Peyer's patch (tissue), 4 donors: ENCODE data around the gene RBM4B. TPM values are rescaled to one million over a fixed set of nuclear protein-coding genes. Genes with fewer than 3 reads are reported as not detected.
A peak's percentile ranks its signal among the peaks of the same experiment; 100 is the strongest.

Experiments used
- DNase-seq, 3 donors: peaks; one replicate each; pipeline ENCODE4 v3.0.0-alpha.2; 2017 to 2019
- H3K27ac ChIP-seq, 4 donors: fragments of 200-600 bp; sonication (generic); one replicate each; pipeline ENCODE4 v1.5.1; 2016 to 2019
- H3K27me3 ChIP-seq, 2 donors: fragments of 200-600 bp; sonication (generic); one replicate each; pipeline ENCODE4 v1.5.1; 2019
- H3K36me3 ChIP-seq, 3 donors: fragments of 200-600 bp; sonication (generic); one replicate each; pipeline ENCODE4 v1.5.1; 2016 to 2019
- H3K4me1 ChIP-seq, 4 donors: fragments of 200-600 bp; sonication (generic); one replicate each; pipeline ENCODE4 v1.5.1; 2016 to 2019
- H3K4me3 ChIP-seq, 4 donors: fragments of 200-600 bp; sonication (generic); 1 replicate in 3 of 4; 2 replicates in 1 of 4; pipeline ENCODE4 v1.5.1; 2016 to 2019; ENCODE audit warnings: mild to moderate bottlenecking in 1 of 4
- H3K9me3 ChIP-seq, 4 donors: fragments of 200-600 bp; sonication (generic); one replicate each; pipeline ENCODE4 v1.5.1; 2016 to 2019; ENCODE audit warnings: mild to moderate bottlenecking in 1 of 4
- CTCF ChIP-seq, 6 experiments: fragments of 450-650 bp in 4 of 6; fragments of 200-600 bp in 2 of 6; sonication (generic) in 1 of 6; IDR thresholded peaks; one replicate each; pipeline ENCODE4 v1.5.1; 2017 to 2019; ENCODE audit warnings: antibody characterized with exemption in 6 of 6, mild to moderate bottlenecking in 3 of 6, moderate library complexity in 1 of 6
- POLR2A ChIP-seq, 2 donors: fragments of 450-650 bp; IDR thresholded peaks; one replicate each; pipeline ENCODE4 v1.5.1; 2017; ENCODE audit warnings: antibody characterized with exemption in 2 of 2, mild to moderate bottlenecking in 2 of 2, moderate library complexity in 2 of 2
- total RNA-seq, 4 donors: library from RNA; depleted of rRNA; stranded (reverse); fragments of >200 nt; gene quantifications; one replicate each; pipeline ENCODE4 v1.1.0, GENCODE V29; 2016

The RBM4B gene
- total RNA-seq, 4 donors from 2014 or later, result 15.2 to 33.0 (median 21.7) TPM

GRCh38 chr11:66670816-66671215 lies 6.9 kb downstream of the RBM4B start:
- Histone ChIP-seq H3K4me1 (peaks cover 0 to 15% (median 2%) of the 10 kb centered on the region in 4 donors), H3K36me3 (peaks cover 0 to 36% (median 0%) of the 10 kb centered on the region in 3 donors), H3K27me3 (no peaks in the 10 kb centered on the region), H3K4me3 (no peak overlapping the region), H3K27ac (no peak overlapping the region), H3K9me3 (no peaks in the 10 kb centered on the region)
- TF ChIP-seq CTCF (IDR thresholded peaks at IDR 0.05) (no peak), POLR2A (IDR thresholded peaks at IDR 0.05) (no peak)
- DNase-seq, result no peak

- Histone ChIP-seq H3K4me1 (no peaks in the 10 kb centered on the region), H3K9me3 (no peaks in the 10 kb centered on the region), H3K36me3 (peaks cover 0 to 64% (median 0%) of the 10 kb centered on the region in 3 donors), H3K27ac (no peak overlapping the region), H3K27me3 (no peaks in the 10 kb centered on the region), H3K4me3 (no peak overlapping the region)
- DNase-seq, result no peak
- no peak for TF ChIP-seq CTCF (IDR thresholded peaks at IDR 0.05)
- no peak for TF ChIP-seq POLR2A (IDR thresholded peaks at IDR 0.05)
These were observed 12.3 kb downstream of the RBM4B start for GRCh38 chr11:66665369-66665768.

GRCh38 chr11:66663741-66664296 lies 13.9 kb downstream of the RBM4B start:
- TF ChIP-seq CTCF (IDR thresholded peaks at IDR 0.05), result no peak
- no peak for TF ChIP-seq POLR2A (IDR thresholded peaks at IDR 0.05)
- Histone ChIP-seq H3K4me3 (no peak overlapping the region), H3K36me3 (peaks cover 0 to 62% (median 0%) of the 10 kb centered on the region in 3 donors), H3K4me1 (peaks cover 0 to 4% (median 0%) of the 10 kb centered on the region in 4 donors), H3K9me3 (no peaks in the 10 kb centered on the region), H3K27ac (no peak overlapping the region), H3K27me3 (no peaks in the 10 kb centered on the region)
- no peak for DNase-seq

GRCh38 chr11:66659763-66660162 lies 17.9 kb downstream of the RBM4B start:
- peaks cover 0 to 4% (median 0%) of the 10 kb centered on the region in 4 donors for H3K4me1 ChIP-seq
- peak overlapping the region in 1 of 4 donors; percentile 50 for H3K27ac ChIP-seq
- no peaks in the 10 kb centered on the region for H3K9me3 ChIP-seq
- no peaks in the 10 kb centered on the region for H3K27me3 ChIP-seq
- TF ChIP-seq POLR2A (IDR thresholded peaks at IDR 0.05) (no peak), CTCF (IDR thresholded peaks at IDR 0.05) (no peak)
- no peak for DNase-seq
- H3K36me3 ChIP-seq, result peaks cover 0 to 41% (median 0%) of the 10 kb centered on the region in 3 donors
- no peak overlapping the region for H3K4me3 ChIP-seq

GRCh38 chr11:66653123-66653522 lies 24.6 kb downstream of the RBM4B start:
- TF ChIP-seq CTCF (IDR thresholded peaks at IDR 0.05) (no peak), POLR2A (IDR thresholded peaks at IDR 0.05) (no peak)
- DNase-seq, result no peak
- Histone ChIP-seq H3K4me3 (no peak overlapping the region), H3K9me3 (no peaks in the 10 kb centered on the region), H3K27me3 (no peaks in the 10 kb centered on the region), H3K4me1 (no peaks in the 10 kb centered on the region), H3K36me3 (peaks cover 0 to 52% (median 0%) of the 10 kb centered on the region in 3 donors), H3K27ac (no peak overlapping the region)
